GM18907 (cell line): ENCODE data around the gene PLXNA2.

Experiments
- ATAC-seq: cut with Tn5 transposase; IDR thresholded peaks from one replicate; pipeline ENCODE4 v1.9.1; 2021; ENCODE audit warnings: mild to moderate bottlenecking, moderate library complexity; ENCODE audit not compliant: unreplicated experiment

Gene PLXNA2

GRCh38 chr1:208078752-208079151 is 165.4 kb downstream of the PLXNA2 start:
- no peak for ATAC-seq

- no peak for ATAC-seq
Measured at GRCh38 chr1:208077232-208078075, 166.7 kb downstream of the PLXNA2 start.

- ATAC-seq: no peak
Measured at GRCh38 chr1:208074353-208074752, 169.8 kb downstream of the PLXNA2 start.

GRCh38 chr1:208071435-208072031 is 172.7 kb downstream of the PLXNA2 start:
- no peak for ATAC-seq

GRCh38 chr1:208069908-208070307 is 174.3 kb downstream of the PLXNA2 start:
- no peak for ATAC-seq

GRCh38 chr1:208069317-208069716 is 174.9 kb downstream of the PLXNA2 start:
- no peak for ATAC-seq

GRCh38 chr1:208068908-208069307 is 175.3 kb downstream of the PLXNA2 start:
- ATAC-seq: no peak

- no peak for ATAC-seq
Measured at GRCh38 chr1:208068407-208068806, 175.8 kb downstream of the PLXNA2 start.

GRCh38 chr1:208066583-208066982 is 177.6 kb downstream of the PLXNA2 start:
- ATAC-seq: no peak

- ATAC-seq: no peak
Measured at GRCh38 chr1:208065862-208066261, 178.3 kb downstream of the PLXNA2 start.

- no peak for ATAC-seq
Measured at GRCh38 chr1:208061632-208062031, 182.6 kb downstream of the PLXNA2 start.

GRCh38 chr1:208061118-208061517 is 183.1 kb downstream of the PLXNA2 start:
- no peak for ATAC-seq

GRCh38 chr1:208060215-208060869 is 183.8 kb downstream of the PLXNA2 start:
- no peak for ATAC-seq

GRCh38 chr1:208059409-208060001 is 184.7 kb downstream of the PLXNA2 start:
- no peak for ATAC-seq

- no peak for ATAC-seq
Measured at GRCh38 chr1:208058756-208059155, 185.4 kb downstream of the PLXNA2 start.

GRCh38 chr1:208058267-208058666 is 185.9 kb downstream of the PLXNA2 start:
- no peak for ATAC-seq

GRCh38 chr1:208057056-208057455 is 187.1 kb downstream of the PLXNA2 start:
- ATAC-seq: no peak

- no peak for ATAC-seq
Measured at GRCh38 chr1:208055535-208055934, 188.6 kb downstream of the PLXNA2 start.

GRCh38 chr1:208054911-208055379 is 189.2 kb downstream of the PLXNA2 start:
- no peak for ATAC-seq

- ATAC-seq: no peak
Measured at GRCh38 chr1:208054485-208054884, 189.7 kb downstream of the PLXNA2 start.

GRCh38 chr1:208053661-208054060 is 190.5 kb downstream of the PLXNA2 start:
- ATAC-seq: no peak
